Endothelial cell of umbilical vein (primary cell): ENCODE data around the gene PRUNE1. TPM values are rescaled to one million over a fixed set of nuclear protein-coding genes. Genes with fewer than 3 reads are reported as not detected.

ENCODE experiments used
- BruUV-seq: library from RNA; stranded (reverse); fragments of 400-500 nt; replicated peaks from 2 replicates; lab custom pipeline; 2021; lab: Mats Ljungman, UMichigan
- CTCF ChIA-PET: fragments of 300-600, 350-600 bp; sonication (Branson Sonifier 250); formaldehyde crosslinking; loops from one replicate; lab custom pipeline; 2021; ENCODE audit warnings: antibody characterized with exemption, inconsistent platforms; lab: Charles Lee
- POLR2A ChIA-PET: fragments of 300-600, 350-600 bp; sonication (Branson Sonifier 250); formaldehyde crosslinking; loops from one replicate; lab custom pipeline; 2021; ENCODE audit warnings: antibody characterized with exemption, inconsistent platforms; lab: Charles Lee
- DNase-seq: peaks from one replicate; pipeline ENCODE4 v3.0.0-alpha.2; 2011; ENCODE audit warnings: low read depth, low spot score
- FAIRE-seq: peaks from 2 replicates; lab custom pipeline; 2011; peaks lifted over from hg19 to GRCh38; lab: Jason Lieb, UNC
- H2AFZ ChIP-seq: 2 replicates; pipeline ENCODE4 v1.6.0; 2012; ENCODE audit warnings: low read depth, low read length, control low read depth, inconsistent platforms
- H3K27ac ChIP-seq: 2 replicates; pipeline ENCODE4 v1.5.1; 2011; ENCODE audit warnings: low read depth, mild to moderate bottlenecking, control low read depth, low read length, moderate library complexity; ENCODE audit not compliant: insufficient read depth
- H3K27me3 ChIP-seq, 2 experiments: 2 replicates each; pipeline versions ENCODE4 v1.6.0 to v1.6.1; 2011; ENCODE audit warnings: low read length in 2 of 2, mixed read lengths in 1 of 2; ENCODE audit not compliant: control insufficient read depth in 2 of 2, insufficient read depth in 2 of 2
- H3K36me3 ChIP-seq, 2 experiments: 2 replicates in 1 of 2; 3 replicates in 1 of 2; pipeline ENCODE4 v1.5.1; 2011; ENCODE audit warnings: low read length in 2 of 2, mild to moderate bottlenecking in 1 of 2, moderate library complexity in 1 of 2; ENCODE audit not compliant: control insufficient read depth in 2 of 2, insufficient read depth in 2 of 2; ENCODE audit errors: extremely low read depth in 1 of 2
- H3K4me1 ChIP-seq: 3 replicates; pipeline ENCODE4 v1.5.1; 2011; ENCODE audit warnings: mild to moderate bottlenecking, low read length; ENCODE audit not compliant: control insufficient read depth, insufficient read depth; ENCODE audit errors: extremely low read depth
- H3K4me2 ChIP-seq: 2 replicates; pipeline ENCODE4 v1.6.1; 2011; ENCODE audit warnings: low read length, control low read depth, mixed read lengths; ENCODE audit not compliant: insufficient read depth
- H3K4me3 ChIP-seq, 3 experiments: fragments of 200-600 bp in 1 of 3; sonication (generic), shearing (Covaris generic) in 1 of 3; replicated peaks in 1 of 3; 2 replicates each; pipeline ENCODE4 v1.5.1; 2011 to 2016; ENCODE audit warnings: control low read depth in 3 of 3, low read length in 3 of 3, mild to moderate bottlenecking in 2 of 3, inconsistent platforms in 1 of 3, low read depth in 1 of 3, moderate library complexity in 1 of 3; ENCODE audit not compliant: insufficient read depth in 1 of 3
- H3K79me2 ChIP-seq: 2 replicates; pipeline ENCODE4 v1.6.0; 2012; ENCODE audit warnings: low read length, inconsistent platforms; ENCODE audit not compliant: control insufficient read depth, insufficient read depth
- H3K9ac ChIP-seq: replicated peaks from 2 replicates; pipeline ENCODE3; 2011; ENCODE audit warnings: low read length, control low read depth; ENCODE audit not compliant: insufficient read depth; ENCODE audit errors: extremely low read depth
- H3K9me1 ChIP-seq: replicated peaks from 3 replicates; pipeline ENCODE4 v1.6.0; 2011; ENCODE audit warnings: mild to moderate bottlenecking, low read length; ENCODE audit not compliant: control insufficient read depth, insufficient read depth; ENCODE audit errors: extremely low read depth
- H3K9me3 ChIP-seq: replicated peaks from 2 replicates; pipeline ENCODE4 v1.5.1; 2012; ENCODE audit warnings: low read length, inconsistent platforms; ENCODE audit not compliant: control insufficient read depth, insufficient read depth
- H4K20me1 ChIP-seq: replicated peaks from 2 replicates; pipeline ENCODE3; 2011; ENCODE audit warnings: mild to moderate bottlenecking, low read length; ENCODE audit not compliant: control insufficient read depth, insufficient read depth; ENCODE audit errors: extremely low read depth
- GATA2 ChIP-seq: IDR thresholded peaks from 2 replicates; pipeline ENCODE4 v1.7.0; 2011; ENCODE audit warnings: low read depth, mild to moderate bottlenecking, moderate library complexity, mixed read lengths, low read length; ENCODE audit not compliant: insufficient read length, insufficient read depth
- MYC ChIP-seq: IDR thresholded peaks from one replicate; pipeline ENCODE4 v1.6.1; 2011; ENCODE audit warnings: mild to moderate bottlenecking, low read depth, low read length
- POLR2A ChIP-seq: IDR thresholded peaks from 2 replicates; pipeline ENCODE4 v1.6.1; 2012; ENCODE audit warnings: low read depth, mild to moderate bottlenecking, control low read depth, low read length
- POLR2AphosphoS5 ChIP-seq: IDR thresholded peaks from 2 replicates; pipeline ENCODE4 v1.6.1; 2012; ENCODE audit warnings: low read depth, mild to moderate bottlenecking, control low read depth, low read length, moderate library complexity; ENCODE audit not compliant: insufficient read depth
- dilution Hi-C: fragments of 300-500 bp; cut with MboI; formaldehyde crosslinking; loops from one replicate; pipeline ENCODE4 v1.15.0; 2019; ENCODE audit warnings: low sequenced_read_pairs; ENCODE audit not compliant: extremely low pct_ligation_motif_present
- intact Hi-C: fragments of 100-400 bp; cut with micrococcal nuclease; formaldehyde crosslinking; loops from one replicate; pipeline ENCODE4 v1.10.0; 2022
- polyA plus RNA-seq, 4 experiments: library from polyadenylated mRNA; depleted of rRNA in 3 of 4; stranded (reverse) in 3 of 4; unstranded in 1 of 4; fragments of >200 nt; gene quantifications; 2 replicates each; pipeline versions ENCODE4 v1.2.1 to v1.2.3, GENCODE V29; 2011 to 2012; ENCODE audit warnings: missing spikeins in 1 of 4
- total RNA-seq: library from RNA; stranded (reverse); gene quantifications from 2 replicates; pipeline ENCODE4 v1.2.3, GENCODE V29; 2021
- TF ChIP-seq, protein P1 (sequence below), 2 donors: IDR thresholded peaks; 1 replicate in 1 of 2; 2 replicates in 1 of 2; pipeline ENCODE4 v1.5.1; 2011; ENCODE audit warnings: low read length in 2 of 2, mild to moderate bottlenecking in 2 of 2, moderate library complexity in 2 of 2, control low read depth in 1 of 2, inconsistent platforms in 1 of 2, low read depth in 1 of 2; ENCODE audit not compliant: insufficient read depth in 1 of 2; ENCODE audit errors: extremely low read depth in 1 of 2
- TF ChIP-seq, protein P2 (sequence below): IDR thresholded peaks from 2 replicates; pipeline ENCODE4 v1.6.1; 2011; ENCODE audit not compliant: insufficient read depth, insufficient read length

Gene PRUNE1
- total and polyA plus RNA-seq, 2 donors (not counting 3 experiments of a cell fraction or from before 2014, with no cell fraction given) = 8.6 to 17.5 TPM

DNA sequence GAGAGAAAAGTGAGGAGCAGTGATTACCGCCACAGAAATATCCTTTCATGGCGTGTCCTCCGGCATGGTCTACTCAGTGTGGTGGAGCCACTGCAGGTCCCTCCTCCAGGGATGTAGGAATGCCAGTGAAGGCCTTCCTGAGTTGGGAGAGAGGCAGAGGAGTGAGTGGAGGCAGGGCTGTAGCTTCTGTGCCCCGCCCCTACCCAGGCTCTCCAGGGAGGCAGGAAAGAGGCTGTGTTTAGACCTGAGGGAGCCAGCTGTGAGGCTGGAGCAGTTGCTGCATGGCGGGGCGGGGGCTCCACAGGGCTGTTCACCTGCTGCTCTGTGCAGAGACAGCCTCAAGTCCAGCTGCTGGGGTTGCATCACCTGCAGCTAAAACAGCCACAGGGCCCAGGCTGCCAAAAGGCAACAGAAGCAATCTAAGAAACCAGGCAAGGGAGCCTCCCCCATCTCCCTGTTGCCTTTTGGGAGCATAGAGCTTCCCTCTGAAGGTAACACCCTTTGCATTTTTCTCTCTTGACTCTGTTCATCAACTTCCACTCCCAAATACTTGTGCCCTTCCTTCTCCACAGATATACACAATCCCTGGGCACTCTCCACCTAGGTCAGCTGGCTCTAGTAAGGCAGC, 27.0 kb upstream of the PRUNE1 start:
- Histone ChIP-seq H3K27me3 (no peaks in the 10 kb centered on the region), H3K9ac (no peak overlapping the region), H3K27ac (no peak overlapping the region), H2AFZ (no peak overlapping the region), H3K36me3 (no peaks in the 10 kb centered on the region), H4K20me1 (no peaks in the 10 kb centered on the region), H3K4me3 (no peak overlapping the region), H3K4me2 (no peak overlapping the region), H3K9me3 (no peaks in the 10 kb centered on the region), H3K79me2 (no peaks in the 10 kb centered on the region), H3K4me1 (peaks cover 22% of the 10 kb centered on the region), H3K9me1 (no peaks in the 10 kb centered on the region)
- BruUV-seq = no TSS peak
- DNase-seq = no peak
- ChIA-PET CTCF (interaction anchor here (7.6 to 17.1 kb wide), 2 partner anchors 16 to 25 kb away, joined by 101 to 278 read pairs; partner anchors contain the start of gene MINDY1), POLR2A (interaction anchor here (1.2 kb wide), 1 partner anchor 25 kb away, joined by 3 read pairs; the partner anchor contains the start of gene MINDY1)
- intact Hi-C loops (no loop called here), dilution Hi-C loops (no loop called here)
- no peak for TF ChIP-seq POLR2A
- no peak for TF ChIP-seq GATA2
- TF ChIP-seq, protein P1, sequence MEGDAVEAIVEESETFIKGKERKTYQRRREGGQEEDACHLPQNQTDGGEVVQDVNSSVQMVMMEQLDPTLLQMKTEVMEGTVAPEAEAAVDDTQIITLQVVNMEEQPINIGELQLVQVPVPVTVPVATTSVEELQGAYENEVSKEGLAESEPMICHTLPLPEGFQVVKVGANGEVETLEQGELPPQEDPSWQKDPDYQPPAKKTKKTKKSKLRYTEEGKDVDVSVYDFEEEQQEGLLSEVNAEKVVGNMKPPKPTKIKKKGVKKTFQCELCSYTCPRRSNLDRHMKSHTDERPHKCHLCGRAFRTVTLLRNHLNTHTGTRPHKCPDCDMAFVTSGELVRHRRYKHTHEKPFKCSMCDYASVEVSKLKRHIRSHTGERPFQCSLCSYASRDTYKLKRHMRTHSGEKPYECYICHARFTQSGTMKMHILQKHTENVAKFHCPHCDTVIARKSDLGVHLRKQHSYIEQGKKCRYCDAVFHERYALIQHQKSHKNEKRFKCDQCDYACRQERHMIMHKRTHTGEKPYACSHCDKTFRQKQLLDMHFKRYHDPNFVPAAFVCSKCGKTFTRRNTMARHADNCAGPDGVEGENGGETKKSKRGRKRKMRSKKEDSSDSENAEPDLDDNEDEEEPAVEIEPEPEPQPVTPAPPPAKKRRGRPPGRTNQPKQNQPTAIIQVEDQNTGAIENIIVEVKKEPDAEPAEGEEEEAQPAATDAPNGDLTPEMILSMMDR (IDR thresholded peaks at IDR 0.05; ENCODE audit: extremely low read depth in 1 of 2, insufficient read depth in 1 of 2, low read depth in 1 of 2, low read length in 2 of 2) = no peak
- TF ChIP-seq MYC = no peak
- TF ChIP-seq POLR2AphosphoS5 = no peak
- TF ChIP-seq, protein P2, sequence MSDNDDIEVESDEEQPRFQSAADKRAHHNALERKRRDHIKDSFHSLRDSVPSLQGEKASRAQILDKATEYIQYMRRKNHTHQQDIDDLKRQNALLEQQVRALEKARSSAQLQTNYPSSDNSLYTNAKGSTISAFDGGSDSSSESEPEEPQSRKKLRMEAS = no peak
- FAIRE-seq = no peak
